SU-DHL-6 (cell line): Measurements from ENCODE around the gene PIEZO1.

Source experiments
- H2AFZ ChIP-seq: fragments of 200-600 bp; sonication (generic); 2 replicates; pipeline ENCODE4 v1.6.1; 2014; ENCODE audit warnings: low read depth, mild to moderate bottlenecking, moderate library complexity, mixed read lengths, antibody characterized with exemption, low read length; ENCODE audit not compliant: severe bottlenecking
- H3F3A ChIP-seq: fragments of 200-600 bp; shearing (Covaris generic); 2 replicates; pipeline ENCODE4 v1.6.0; 2016; ENCODE audit warnings: antibody characterized with exemption, mild to moderate bottlenecking; ENCODE audit not compliant: insufficient read depth
- H3K27ac ChIP-seq: fragments of 200-600 bp; sonication (generic); 2 replicates; pipeline ENCODE4 v1.5.1; 2016; ENCODE audit warnings: low read depth, mild to moderate bottlenecking, low read length, moderate library complexity, mixed read lengths
- H3K27me3 ChIP-seq: fragments of 200-600 bp; sonication (generic), shearing (Covaris generic); 2 replicates; pipeline ENCODE4 v1.6.0; 2014; ENCODE audit warnings: mild to moderate bottlenecking, low read length
- H3K36me3 ChIP-seq: fragments of 200-600 bp; sonication (generic); 2 replicates; pipeline ENCODE4 v1.6.1; 2014; ENCODE audit warnings: mild to moderate bottlenecking, low read length, mixed read lengths
- H3K4me2 ChIP-seq: fragments of 300-600, 200-600 bp; shearing (Covaris generic), sonication (generic); 2 replicates; pipeline ENCODE4 v1.6.0; 2014; ENCODE audit warnings: low read length, low read depth, mild to moderate bottlenecking; ENCODE audit not compliant: poor library complexity, severe bottlenecking
- H3K4me3 ChIP-seq: fragments of 200-600 bp; sonication (generic); 2 replicates; pipeline ENCODE4 v1.5.1; 2014; ENCODE audit warnings: antibody characterized with exemption, low read length, mild to moderate bottlenecking, mixed read lengths; ENCODE audit not compliant: insufficient read depth, poor library complexity, severe bottlenecking
- H3K79me2 ChIP-seq: fragments of 200-600 bp; sonication (generic); 2 replicates; pipeline ENCODE4 v1.6.1; 2014; ENCODE audit warnings: mild to moderate bottlenecking, low read length, moderate library complexity; ENCODE audit not compliant: insufficient read depth
- H3K9ac ChIP-seq: fragments of 200-600 bp; sonication (generic); 2 replicates; pipeline ENCODE4 v1.7.0; 2014; ENCODE audit warnings: mild to moderate bottlenecking, low read length
- H3K9me2 ChIP-seq: fragments of 200-600 bp; sonication (generic); replicated peaks from 2 replicates; pipeline ENCODE4 v1.6.1; 2014; ENCODE audit warnings: low read length; ENCODE audit not compliant: insufficient read depth
- H3K9me3 ChIP-seq: fragments of 200-600 bp; sonication (generic); 2 replicates; pipeline ENCODE4 v1.6.1; 2014; ENCODE audit warnings: low read length, mixed read lengths; ENCODE audit not compliant: insufficient read depth
- H4K20me1 ChIP-seq: fragments of 200-600 bp; sonication (generic); 2 replicates; pipeline ENCODE4 v1.6.1; 2014; ENCODE audit warnings: low read depth, mild to moderate bottlenecking, antibody characterized with exemption, low read length, moderate library complexity, mixed read lengths
- CTCF ChIP-seq: fragments of 200-600 bp; sonication (generic); IDR thresholded peaks from one replicate; pipeline ENCODE4 v1.5.1; 2017; ENCODE audit warnings: antibody characterized with exemption, mild to moderate bottlenecking, low read length, moderate library complexity; ENCODE audit not compliant: insufficient read depth, poor library complexity, severe bottlenecking
- EZH2phosphoT487 ChIP-seq: fragments of 200-600 bp; sonication (generic), shearing (Covaris generic); conservative IDR thresholded peaks from 2 replicates; pipeline ENCODE4 v1.6.1; 2018; ENCODE audit warnings: mild to moderate bottlenecking, antibody characterized with exemption, low read length, moderate library complexity, mixed read lengths

Gene PIEZO1

GRCh38 chr16:88746506-88746905 lies 38.5 kb downstream of the PIEZO1 start:
- no peaks in the 10 kb centered on the region for H3K9me3 ChIP-seq
- H3K4me2 ChIP-seq: no peak overlapping the region
- no peaks in the 10 kb centered on the region for H3F3A ChIP-seq
- H2AFZ ChIP-seq: no peak overlapping the region
- no peak overlapping the region for H3K9ac ChIP-seq
- no peaks in the 10 kb centered on the region for H3K36me3 ChIP-seq
- TF ChIP-seq EZH2phosphoT487 (no peak), CTCF (no peak)
- no peaks in the 10 kb centered on the region for H3K79me2 ChIP-seq
- no peaks in the 10 kb centered on the region for H4K20me1 ChIP-seq
- H3K27me3 ChIP-seq: no peaks in the 10 kb centered on the region
- H3K27ac ChIP-seq: no peak overlapping the region
- no peak overlapping the region for H3K4me3 ChIP-seq
- H3K9me2 ChIP-seq: no peaks in the 10 kb centered on the region

GRCh38 chr16:88744577-88745521 lies 40.2 kb downstream of the PIEZO1 start:
- Histone ChIP-seq H3K36me3 (no peaks in the 10 kb centered on the region), H3K27ac (no peak overlapping the region), H3K4me3 (no peak overlapping the region), H2AFZ (no peak overlapping the region), H3K27me3 (no peaks in the 10 kb centered on the region), H4K20me1 (no peaks in the 10 kb centered on the region), H3K4me2 (no peak overlapping the region), H3K9me2 (no peaks in the 10 kb centered on the region), H3F3A (no peaks in the 10 kb centered on the region), H3K9me3 (no peaks in the 10 kb centered on the region), H3K79me2 (no peaks in the 10 kb centered on the region), H3K9ac (no peak overlapping the region)
- TF ChIP-seq CTCF (no peak), EZH2phosphoT487 (no peak)

- no peak for TF ChIP-seq EZH2phosphoT487
- peak; percentile 93 for TF ChIP-seq CTCF
- Histone ChIP-seq H3K9ac (no peak overlapping the region), H3K9me3 (no peaks in the 10 kb centered on the region), H3K27ac (no peak overlapping the region), H2AFZ (no peak overlapping the region), H3F3A (no peaks in the 10 kb centered on the region), H3K36me3 (no peaks in the 10 kb centered on the region), H3K9me2 (no peaks in the 10 kb centered on the region), H3K4me2 (no peak overlapping the region), H3K4me3 (no peak overlapping the region), H4K20me1 (no peaks in the 10 kb centered on the region), H3K27me3 (no peaks in the 10 kb centered on the region), H3K79me2 (no peaks in the 10 kb centered on the region)
These were observed 41.1 kb downstream of the PIEZO1 start for GRCh38 chr16:88743693-88744576.
